SKM-1 treated with dmso at 0.1 percent for 144 hours (cell line): Measurements from ENCODE around the gene MED14.

ENCODE experiments used
- DNase-seq: peaks from one replicate; lab custom pipeline; 2025; ENCODE audit not compliant: unreplicated experiment; lab: John Stamatoyannopoulos, UW

Gene MED14

DNA sequence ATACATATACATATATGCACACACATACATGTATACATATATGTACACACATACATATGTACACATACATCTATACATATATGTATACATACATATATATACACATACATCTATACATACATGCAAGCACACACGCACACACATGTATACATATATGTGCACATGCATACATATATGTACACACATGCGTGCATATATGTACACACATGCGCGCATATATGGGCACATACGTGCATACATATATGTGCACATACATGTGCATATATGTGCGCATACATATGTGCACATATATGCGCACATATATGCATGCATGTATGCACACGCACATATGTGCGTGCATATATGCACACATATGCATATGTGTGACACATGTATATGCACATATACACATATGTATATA, 119.4 kb downstream of the MED14 start:
- DNase-seq, result no peak

DNA sequence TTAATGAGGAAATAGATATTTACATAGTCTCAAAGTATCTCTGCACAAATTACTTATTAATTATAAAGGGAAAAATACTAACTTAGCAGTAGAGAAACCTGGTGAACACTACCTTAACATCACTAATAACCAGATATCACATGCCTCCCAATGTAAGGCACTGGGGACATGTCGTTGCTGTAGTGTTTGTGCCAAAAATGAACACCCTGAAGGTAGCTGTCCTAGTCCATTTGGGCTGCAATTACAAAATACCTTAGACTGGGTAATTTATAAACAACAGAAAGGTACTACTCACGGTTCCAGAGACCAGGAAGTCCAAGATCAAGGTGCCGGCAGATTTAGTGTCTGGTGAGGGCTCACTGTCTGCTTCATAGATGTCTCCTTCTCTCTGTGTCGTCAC, 122.8 kb downstream of the MED14 start:
- DNase-seq, result no peak

DNA sequence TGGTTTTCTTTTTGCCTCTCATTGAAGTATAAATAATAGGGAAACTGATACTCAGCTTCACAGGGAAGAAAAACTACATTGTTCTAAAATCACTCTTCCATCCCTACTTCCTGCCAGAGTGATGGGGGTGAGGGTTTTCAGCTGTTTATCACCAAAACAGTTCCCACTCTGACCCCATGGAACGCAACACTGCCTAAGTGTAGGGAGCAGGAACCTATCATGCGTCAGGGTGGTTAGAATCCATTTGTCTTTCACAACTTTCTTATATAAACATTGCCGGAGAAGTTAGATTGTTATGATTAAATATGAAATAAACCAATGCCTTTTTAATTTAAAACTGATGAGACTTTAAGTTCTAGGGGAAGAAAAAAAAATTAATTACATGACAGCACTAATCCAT, 128.0 kb downstream of the MED14 start:
- no peak for DNase-seq

DNA sequence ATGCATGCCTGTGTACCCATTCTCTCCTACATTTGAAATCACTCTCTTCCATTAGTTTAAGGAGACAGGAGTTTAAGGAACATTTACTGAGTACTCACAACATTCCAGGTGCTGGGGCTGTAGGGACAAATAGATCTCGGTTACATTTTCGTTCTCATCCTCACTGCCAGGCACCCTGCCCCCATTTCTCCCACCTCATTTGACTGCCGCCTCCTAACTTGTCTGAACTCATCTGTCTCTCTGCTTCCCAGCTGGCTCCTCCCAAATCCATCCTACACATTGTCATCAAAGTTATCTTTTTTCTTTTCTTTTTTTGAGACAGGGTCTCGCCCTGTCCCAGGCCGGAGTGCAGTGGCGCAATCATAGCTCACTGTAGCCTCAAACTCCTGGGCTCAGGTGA, 131.9 kb downstream of the MED14 start:
- no peak for DNase-seq
